Measurements from ENCODE around the gene P2RX2.

P2RX2 gene

DNA sequence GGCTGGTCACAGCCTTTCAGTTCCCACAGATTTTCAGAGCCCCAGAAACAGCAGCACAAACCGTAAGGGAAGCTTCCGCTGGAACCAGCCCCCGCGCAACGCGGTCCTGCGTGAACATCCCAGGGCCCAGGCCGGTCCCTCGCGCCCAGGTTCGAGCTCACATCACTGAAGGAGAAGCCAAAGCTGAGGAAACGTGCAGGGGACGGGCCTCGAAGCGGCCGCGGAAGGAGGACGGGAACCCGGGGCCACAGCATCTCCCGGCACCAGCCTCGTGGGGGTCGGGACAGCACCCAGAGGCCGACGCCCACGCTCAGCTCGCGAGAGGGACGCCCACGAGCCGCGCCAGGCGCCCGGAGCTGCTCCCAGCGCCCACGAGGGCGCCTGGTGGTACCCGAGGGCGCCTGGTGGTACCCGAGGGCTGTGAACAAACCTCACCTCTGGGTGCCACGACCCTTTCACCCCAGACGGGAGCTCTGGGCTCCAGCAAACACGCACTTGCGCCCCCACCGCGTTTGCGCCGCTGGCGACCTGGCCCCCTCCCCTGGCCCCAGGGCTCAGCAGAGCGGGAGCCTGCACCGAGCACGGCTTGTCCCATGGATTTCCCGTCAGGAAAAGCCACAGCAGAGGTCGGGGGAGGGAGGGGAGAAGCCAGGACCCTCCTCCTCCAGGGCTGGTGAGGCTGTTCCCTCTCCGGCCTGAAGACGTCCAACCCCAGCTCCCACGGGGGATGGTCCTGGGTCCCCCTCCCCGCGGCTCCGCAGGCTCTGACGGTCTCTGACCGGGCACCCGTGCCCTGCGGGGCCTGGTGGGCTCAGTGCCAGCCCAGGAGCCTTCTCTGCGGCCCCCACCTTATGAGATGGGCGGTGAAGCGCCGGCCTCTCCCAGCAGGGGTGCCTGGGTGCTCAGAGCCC, 15.1 kb upstream of the P2RX2 start:
- no peak for DNase-seq (ENCODE audit: low read depth)

GRCh38 chr12:132604151-132604618, 14.4 kb upstream of the P2RX2 start:
- DNase-seq (ENCODE audit: low read depth), result no peak

GRCh38 chr12:132604668-132605441, 13.7 kb upstream of the P2RX2 start:
- DNase-seq (ENCODE audit: low read depth), result no peak

DNA sequence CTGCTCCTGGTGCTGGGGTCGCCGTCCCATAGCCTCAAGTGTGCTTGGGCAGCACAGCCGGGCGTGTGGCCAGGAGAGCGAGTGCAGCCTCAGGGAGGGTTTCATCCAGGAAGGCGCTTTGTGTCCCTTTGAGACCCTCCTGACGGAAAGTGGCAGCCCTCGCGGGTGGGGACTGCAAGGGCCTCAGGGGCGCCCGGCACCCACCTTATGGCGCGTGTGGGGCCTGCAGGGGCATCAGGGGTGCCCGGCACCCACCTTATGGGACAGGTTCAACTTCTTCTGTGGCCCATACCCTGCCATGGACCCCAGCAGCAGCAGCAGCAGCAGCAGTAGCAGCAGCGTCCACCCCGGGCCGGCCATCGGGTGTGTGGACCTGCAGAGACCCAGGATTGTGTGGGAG, 12.7 kb upstream of the P2RX2 start:
- no peak for DNase-seq (ENCODE audit: low read depth)

GRCh38 chr12:132606466-132606865, 12.1 kb upstream of the P2RX2 start:
- no peak for DNase-seq (ENCODE audit: low read depth)

- DNase-seq (ENCODE audit: low read depth), result no peak
These were observed 11.6 kb upstream of the P2RX2 start for GRCh38 chr12:132606927-132607326.

DNA sequence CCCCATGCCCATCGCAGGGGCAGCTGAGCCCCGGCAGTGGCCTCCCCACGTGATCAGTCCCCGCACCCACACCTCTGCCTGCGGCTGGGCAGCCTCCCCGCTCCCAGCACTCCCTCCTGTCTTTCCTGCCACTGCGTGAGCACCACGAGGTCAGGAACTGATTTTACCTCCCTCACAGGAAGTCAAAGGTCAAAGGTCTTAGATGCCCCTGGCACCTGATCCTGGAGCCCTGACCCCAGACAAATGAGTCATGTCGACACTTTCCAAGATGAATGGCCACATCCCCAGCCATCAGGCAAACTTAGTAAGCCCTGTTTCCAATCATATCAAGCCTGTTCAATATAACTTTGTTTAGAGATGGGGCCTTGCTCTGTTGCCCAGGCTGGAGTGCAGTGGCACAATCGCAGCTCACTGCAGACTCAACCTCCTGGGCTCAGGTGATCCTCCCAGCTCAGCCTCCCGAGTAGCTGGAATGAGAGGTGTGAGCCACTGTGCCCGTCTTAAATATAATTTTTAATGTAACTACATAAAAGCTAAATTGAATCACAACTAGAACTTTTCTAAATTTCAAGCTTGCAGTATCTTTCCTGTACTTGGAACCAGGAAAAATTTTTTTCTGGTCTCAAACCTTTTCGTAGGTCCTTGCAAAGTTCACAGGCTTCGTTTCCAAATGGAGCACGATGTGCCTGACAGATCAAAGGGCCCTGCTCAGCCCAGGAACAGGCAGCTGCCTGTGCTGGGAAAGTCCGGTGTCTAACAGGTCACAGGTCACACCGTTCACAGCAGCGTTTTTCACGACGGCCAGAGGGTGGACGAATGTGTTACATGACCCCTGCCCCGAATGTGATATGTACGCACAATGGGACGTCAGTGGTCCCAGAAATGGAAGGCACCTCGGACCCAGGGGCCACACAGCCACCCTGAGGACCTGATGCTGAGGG, 10.1 kb upstream of the P2RX2 start:
- DNase-seq (ENCODE audit: low read depth), result no peak

DNA sequence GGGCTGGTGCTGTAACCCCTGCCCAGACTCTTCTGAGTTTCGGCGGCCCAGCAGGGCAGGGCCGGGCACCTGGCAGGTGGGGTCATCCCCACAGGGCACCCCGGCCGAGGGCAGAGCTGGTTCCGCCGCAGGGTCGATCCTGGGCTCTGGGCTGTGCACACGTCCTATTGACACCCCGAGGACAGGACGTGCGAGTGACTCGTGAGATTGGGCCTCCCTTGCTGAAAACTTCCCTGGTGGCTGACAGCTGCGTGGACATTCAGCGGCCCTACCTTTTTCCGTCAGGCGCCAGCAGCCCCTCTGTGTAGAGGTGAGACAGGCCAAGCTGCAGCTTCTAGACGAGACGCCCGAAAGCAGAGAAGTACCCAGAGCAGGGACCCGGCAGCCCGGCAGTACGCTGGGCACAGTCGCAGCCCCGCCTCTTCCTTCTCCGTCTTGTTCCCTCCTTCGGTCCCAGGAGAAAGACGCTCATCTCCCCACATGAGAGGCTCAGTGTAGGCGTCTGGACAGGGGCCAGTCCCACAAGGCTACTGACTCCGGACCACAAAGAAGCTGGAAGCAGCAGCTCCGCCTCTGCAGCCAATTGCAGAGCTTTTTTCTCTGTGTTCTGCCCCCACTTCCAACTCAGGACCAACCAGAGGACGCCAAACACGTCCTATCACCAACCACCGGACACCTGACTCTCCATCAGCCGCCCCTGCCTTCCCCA, 8.4 kb upstream of the P2RX2 start, which contains the start of gene LRCOL1:
Gene LRCOL1, minus strand, starts transcription at position 532 of the 709 bp plus-strand sequence. CDS start 4,331 bp downstream, outside the sequence.
- DNase-seq (ENCODE audit: low read depth), result no peak

DNA sequence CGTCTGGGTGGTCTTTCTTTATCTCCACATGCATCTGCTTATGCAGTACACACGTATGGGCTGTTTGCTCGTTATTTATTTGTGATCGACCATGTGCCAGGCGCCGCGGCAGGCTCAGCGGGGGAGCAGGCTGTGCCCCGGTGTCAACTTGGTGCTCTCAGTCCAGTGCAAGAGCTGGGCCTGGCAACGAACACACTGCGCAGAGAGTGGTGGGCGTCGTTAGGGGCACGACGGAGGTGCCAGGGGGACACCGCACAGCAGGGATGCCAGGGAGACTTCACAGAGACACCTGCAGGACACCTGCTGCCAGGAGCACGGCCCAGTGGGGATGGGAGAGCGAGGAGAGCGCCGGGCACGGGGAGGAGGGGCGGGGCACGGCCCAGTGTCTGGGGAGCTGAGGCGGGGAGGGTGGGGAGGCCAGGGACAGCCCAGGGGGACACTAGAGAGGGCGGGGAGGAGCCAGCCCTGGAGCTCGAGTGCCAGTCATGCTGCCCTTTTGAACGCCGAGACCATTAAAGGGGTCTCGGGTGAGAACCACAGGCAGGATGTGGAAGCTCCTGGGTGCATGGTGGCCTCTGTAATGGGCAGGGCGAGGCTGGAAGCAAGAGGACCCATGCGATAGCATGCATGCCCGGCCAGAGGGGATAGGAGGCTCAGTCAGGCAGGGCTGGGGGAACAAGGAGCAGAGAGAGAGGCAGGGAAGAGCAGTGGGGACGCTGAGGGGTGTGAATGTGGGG, 7.5 kb upstream of the P2RX2 start:
- DNase-seq (ENCODE audit: low read depth), result no peak

DNA sequence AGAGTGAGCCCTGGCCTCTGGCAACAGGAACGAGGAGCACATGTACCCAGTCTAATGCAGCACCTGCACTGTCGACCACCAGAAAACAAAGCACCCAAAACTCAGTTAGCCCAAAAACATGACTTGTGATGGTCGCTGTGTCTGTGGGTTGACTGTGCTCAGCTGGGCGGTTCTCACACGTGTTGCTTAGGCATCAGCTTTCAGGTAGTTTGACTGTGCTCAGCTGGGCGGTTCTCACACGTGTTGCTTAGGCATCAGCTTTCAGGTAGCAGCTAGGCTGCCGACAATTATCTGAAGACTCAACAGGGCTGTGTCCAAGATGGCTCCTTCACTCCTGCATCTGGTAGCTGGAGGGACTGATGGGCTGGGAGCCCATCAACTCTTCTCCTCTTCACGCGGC, 7.0 kb upstream of the P2RX2 start:
- no peak for DNase-seq (ENCODE audit: low read depth)

GRCh38 chr12:132614029-132614428, 4.5 kb upstream of the P2RX2 start:
- no peak for DNase-seq (ENCODE audit: low read depth)

- peak; percentile 72 for DNase-seq (ENCODE audit: low read depth)
These were observed 3.6 kb upstream of the P2RX2 start for GRCh38 chr12:132614861-132615578.

- DNase-seq (ENCODE audit: low read depth), result no peak
These were observed 3.0 kb upstream of the P2RX2 start for GRCh38 chr12:132615579-132616038.

DNA sequence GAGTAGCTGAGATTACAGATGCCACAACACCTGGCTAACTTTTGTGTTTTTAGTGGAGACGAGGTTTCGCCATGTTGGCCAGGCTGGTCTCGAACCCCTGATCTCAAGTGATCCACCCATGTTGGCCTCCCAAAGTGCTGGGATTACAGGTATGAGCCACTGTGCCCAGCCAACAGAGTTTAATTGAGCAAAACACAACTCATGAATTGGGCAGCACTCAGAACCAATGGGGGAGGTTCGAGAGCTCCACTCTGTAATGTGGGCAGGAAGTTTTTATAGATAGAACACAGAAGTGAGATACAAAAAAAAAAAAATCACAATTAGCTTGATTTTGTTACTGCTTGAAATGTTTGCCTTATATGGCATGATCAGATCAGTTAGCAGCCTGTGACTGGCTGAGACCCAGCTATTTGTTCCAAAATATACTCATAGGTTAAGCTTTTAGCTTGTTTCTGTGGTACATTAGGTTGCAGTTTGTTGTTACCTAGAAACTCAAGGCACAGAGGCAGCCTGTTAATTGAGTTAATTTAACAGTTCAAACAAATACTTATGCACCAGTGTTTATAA, 1.4 kb upstream of the P2RX2 start:
- DNase-seq (ENCODE audit: low read depth), result no peak

- no peak for DNase-seq (ENCODE audit: low read depth)
These were observed 524 bp upstream of the P2RX2 start for GRCh38 chr12:132617822-132618682.

GRCh38 chr12:132619071-132619385, 452 bp downstream of the P2RX2 start:
- no peak for DNase-seq (ENCODE audit: low read depth)

- no peak for DNase-seq (ENCODE audit: low read depth)
These were observed 973 bp downstream of the P2RX2 start for GRCh38 chr12:132619386-132620112.

Data from activated T-cell treated with anti-CD3 and anti-CD28 coated beads for 48 hours (primary cell).